Fibroblast of skin of abdomen (primary cell): Measurements from ENCODE around the gene ADGRF1.

Source experiments
- DNase-seq: peaks from one replicate; pipeline ENCODE4 v3.0.0-alpha.2; 2013

Gene ADGRF1

GRCh38 chr6:46974786-46975185 is 67.3 kb downstream of the ADGRF1 start:
- DNase-seq, result no peak

- DNase-seq, result no peak
Measured at GRCh38 chr6:46973029-46973428, 69.1 kb downstream of the ADGRF1 start.

GRCh38 chr6:46972531-46972930 is 69.6 kb downstream of the ADGRF1 start:
- no peak for DNase-seq

GRCh38 chr6:46969206-46969605 is 72.9 kb downstream of the ADGRF1 start:
- no peak for DNase-seq

- DNase-seq, result no peak
Measured at GRCh38 chr6:46967826-46968349, 74.2 kb downstream of the ADGRF1 start.

GRCh38 chr6:46964716-46965519 is 77.2 kb downstream of the ADGRF1 start:
- no peak for DNase-seq

GRCh38 chr6:46963626-46964025 is 78.5 kb downstream of the ADGRF1 start:
- no peak for DNase-seq

GRCh38 chr6:46963039-46963438 is 79.1 kb downstream of the ADGRF1 start:
- DNase-seq, result no peak

GRCh38 chr6:46961711-46962110 is 80.4 kb downstream of the ADGRF1 start:
- no peak for DNase-seq

- DNase-seq, result no peak
Measured at GRCh38 chr6:46961232-46961631, 80.9 kb downstream of the ADGRF1 start.

- no peak for DNase-seq
Measured at GRCh38 chr6:46959419-46959818, 82.7 kb downstream of the ADGRF1 start.

- no peak for DNase-seq
Measured at GRCh38 chr6:46956409-46956808, 85.7 kb downstream of the ADGRF1 start.

GRCh38 chr6:46954837-46955451 is 87.2 kb downstream of the ADGRF1 start:
- DNase-seq, result no peak

- no peak for DNase-seq
Measured at GRCh38 chr6:46953921-46954320, 88.2 kb downstream of the ADGRF1 start.

GRCh38 chr6:46949632-46950280 is 92.4 kb downstream of the ADGRF1 start:
- DNase-seq, result no peak

- DNase-seq, result no peak
Measured at GRCh38 chr6:46948699-46949098, 93.4 kb downstream of the ADGRF1 start.
